CD4-positive, alpha-beta T cell treated with Interleukin-21 for 1 hour (primary cell): ENCODE measurements around the gene STK16.

Experiments used
- DNase-seq: peaks from one replicate; pipeline ENCODE4 v3.0.0-alpha.2; 2020

The STK16 gene

GRCh38 chr2:219214141-219214540 lies 31.1 kb upstream of the STK16 start:
- no peak for DNase-seq

DNA sequence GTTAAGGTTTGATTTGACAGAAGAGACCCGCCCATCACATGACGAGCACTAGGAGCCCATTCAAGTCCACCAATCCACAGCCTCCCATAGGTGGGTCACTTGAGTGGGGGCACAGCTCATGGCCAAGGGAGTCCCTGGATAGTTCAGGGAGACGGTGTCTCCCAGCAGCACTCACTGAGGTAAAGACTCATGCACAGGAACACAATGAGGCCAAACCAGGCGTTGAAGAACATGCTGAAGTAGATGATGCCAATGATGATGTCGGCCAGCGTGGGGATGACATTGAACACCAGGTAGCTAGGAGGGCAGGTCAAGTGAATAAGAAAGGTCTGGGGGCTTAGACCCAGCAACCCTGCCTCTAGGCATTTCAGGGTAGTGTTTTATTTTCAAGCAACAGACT lies 30.5 kb upstream of the STK16 start:
- no peak for DNase-seq

DNA sequence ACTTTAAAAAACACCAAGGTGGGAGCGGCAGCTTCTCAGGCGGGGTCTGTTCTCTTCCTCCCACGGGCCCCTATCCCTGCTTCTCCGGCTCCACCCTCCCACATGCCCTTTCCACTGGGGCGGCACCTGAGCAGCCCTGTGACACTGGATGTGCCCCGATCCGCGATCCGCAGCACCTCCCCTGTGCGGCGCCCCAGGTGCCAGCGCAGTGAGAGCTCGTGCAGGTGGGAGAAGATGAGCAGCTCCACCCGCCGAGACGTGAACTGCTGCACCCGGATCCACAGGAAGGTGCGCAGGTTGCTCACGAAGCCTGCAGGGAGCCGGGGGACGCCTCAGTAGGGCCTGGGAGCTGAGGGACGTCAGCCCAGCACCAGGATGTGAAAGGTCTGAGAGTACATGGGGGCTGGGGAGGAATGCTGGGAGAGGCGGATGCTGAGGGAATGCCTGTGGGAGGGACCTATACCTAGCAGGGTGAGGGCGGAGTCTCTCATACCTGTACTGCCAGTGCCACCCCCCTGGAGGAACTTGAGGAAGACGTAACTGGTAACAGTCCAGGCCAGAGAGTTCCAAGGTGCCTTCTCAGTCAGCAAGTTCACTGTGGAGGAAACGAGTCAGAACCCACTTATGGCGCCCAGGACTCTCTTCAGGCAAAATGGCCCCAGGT lies 29.3 kb upstream of the STK16 start:
- no peak for DNase-seq

DNA sequence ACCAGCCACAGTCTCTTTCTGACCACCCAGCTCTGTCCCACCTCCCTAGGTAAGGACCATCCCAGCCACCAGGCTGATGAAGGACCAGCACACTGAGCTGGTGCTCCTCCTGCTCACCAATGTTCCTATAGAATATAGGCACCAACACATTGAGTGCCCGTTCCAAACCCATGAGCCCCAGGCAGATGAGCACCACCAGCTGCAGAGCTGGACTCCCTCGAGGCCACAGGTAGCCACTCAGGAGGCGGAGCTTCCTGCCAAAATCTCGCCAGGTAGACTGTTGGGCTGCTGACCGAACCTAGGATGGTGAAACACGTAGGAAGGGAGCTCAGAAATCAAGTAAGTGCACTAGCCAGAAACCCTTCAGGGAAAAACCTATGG lies 28.8 kb upstream of the STK16 start:
- no peak for DNase-seq

DNA sequence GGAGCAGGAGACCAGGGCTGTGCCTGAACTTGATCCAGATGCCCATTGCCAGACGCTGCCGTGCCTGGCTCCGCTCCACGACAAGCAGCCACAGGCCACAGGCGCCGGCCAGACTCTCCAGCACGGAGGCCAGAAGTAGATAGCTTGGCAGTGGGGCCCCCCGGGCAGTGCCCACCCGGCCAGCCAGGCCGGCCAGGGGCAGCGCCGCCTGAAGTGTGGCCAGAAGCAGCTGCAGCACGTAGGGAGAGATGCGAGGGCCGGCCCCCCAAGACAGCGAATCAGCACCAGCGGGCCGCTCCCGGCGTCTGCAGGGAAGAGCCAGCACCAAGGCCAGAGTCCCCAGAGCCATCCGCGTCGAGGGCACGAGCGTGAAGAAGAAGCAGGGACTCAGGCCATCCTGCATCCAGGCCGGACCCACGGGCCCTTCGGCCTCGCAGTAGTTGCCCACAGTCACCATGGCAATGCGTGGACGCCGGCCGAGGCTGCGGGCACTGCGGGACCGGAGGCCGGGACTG lies 27.0 kb upstream of the STK16 start:
- peak; percentile 19 for DNase-seq

DNA sequence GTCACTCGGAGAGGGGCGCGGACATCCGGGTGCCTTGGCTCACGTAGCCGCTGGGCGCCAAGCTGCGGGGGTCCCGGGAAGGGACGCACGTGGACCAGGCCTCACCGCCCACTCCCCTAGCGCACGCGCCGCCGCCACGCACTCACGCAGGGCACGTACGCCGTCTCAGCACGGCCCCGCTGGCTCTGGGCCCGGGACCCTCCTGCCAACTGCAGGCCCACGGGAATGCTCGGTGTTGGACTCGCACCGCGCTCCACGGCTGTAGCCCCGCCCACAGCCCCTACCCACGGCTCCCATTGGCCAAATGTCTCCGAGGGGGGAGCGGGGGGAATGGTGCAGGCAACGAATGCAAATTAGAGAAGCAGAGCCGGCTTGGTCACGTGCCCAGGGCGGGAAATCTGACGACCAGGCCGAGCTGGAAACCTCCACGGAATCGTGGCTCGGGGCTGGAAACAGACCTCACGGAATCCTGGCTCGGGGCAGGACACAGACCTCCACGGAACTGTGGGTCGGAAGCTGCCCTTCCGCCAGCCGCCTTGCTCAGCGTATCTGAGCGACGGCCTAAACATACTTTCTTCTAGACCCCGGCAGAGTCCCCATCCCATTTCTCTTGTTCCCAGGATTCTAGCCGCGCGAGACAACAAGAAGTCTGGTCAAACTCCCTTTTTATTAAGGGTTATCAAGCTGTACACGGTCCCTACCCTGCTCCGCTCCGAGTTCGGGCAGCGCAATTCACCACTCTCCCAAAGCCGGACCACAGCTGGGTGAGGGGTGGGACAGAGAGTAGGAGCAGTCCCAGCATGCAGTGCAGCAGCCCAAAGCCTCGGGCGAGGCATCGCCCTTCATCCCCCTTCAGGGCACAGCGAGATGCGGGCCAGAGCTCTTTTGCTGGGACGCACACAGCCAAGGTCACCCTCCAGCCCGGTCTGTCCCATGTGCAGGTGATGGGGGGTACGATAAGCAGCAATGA lies 26.3 kb upstream of the STK16 start, which contains the start of gene ABCB6:
Gene ABCB6, minus strand, starts transcription at position 227 of the 970 bp plus-strand sequence. CDS start 285 bp downstream, outside the sequence.
- peak; percentile 90 for DNase-seq

DNA sequence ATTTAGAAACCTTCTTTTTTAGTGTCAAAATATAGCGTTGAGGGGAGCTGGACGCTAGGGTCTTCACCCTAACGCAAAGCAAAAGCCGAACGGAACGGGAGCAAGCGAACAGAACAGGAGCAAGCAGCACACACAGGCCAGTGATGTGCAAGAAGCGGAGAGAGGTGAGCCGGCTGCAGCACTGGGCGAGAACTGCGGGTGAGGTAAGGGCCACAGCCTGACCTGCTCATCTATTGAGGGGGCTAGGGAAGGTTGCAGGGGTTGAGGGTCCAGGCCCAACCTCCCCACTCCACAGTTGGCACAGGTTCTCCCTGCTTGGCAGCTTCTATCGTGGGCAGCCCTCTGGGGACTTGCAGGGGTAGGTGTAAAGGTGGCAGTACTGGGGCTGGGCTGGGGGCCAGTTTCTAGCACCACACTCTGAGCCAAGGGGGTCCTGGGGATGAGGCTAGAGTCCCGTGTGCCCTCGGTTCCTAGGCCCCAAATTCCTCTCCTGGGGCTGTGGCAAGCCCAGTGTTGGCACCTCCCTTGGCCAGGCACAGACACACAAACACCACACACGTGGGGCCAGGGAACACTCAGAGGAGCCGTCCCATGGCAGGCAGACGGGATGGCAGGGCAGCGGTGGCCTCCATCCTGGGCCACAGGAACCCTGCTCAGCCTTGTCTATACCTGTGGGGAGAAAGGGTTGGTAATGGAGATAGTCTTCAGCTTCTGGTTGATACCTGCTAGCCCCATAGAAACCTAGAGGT lies 25.3 kb upstream of the STK16 start:
- DNase-seq = no peak

DNA sequence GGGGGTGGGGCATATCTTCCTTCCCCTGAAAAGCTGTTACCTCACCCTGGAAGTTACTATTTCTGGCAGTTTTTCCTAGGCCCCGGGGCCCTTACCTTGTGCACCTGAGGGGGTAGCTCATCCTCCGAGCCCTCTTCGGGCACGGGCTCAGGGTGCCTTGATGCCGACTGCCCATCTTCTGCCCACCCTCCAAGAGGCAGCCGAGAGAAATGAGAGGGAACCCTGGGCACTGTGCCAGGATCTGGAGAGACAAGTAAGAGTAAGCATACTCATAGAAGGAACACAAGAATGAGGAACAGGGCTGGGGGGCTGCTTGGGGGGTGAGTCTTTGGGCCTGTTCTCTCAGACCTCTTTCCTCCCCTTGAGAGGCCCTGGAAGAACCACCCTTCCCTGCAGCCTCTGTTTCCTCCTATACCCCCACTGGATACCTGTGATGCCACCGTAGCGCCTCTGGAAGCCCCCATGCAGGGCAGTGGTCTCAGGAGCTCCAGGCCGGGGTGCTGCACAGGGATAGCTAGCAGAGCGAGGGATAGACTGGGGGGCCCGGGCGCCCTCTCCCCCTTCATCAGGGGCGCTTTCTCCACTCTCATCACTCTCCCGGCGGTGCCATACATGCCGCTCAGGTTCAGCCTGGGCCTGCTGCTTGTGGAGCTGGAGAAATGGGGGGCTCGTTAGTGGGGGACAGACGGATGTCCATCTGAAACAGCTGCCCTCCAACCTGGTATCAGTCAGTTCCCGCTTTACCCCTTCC lies 24.5 kb upstream of the STK16 start:
- no peak for DNase-seq

- no peak for DNase-seq
These were observed 23.2 kb upstream of the STK16 start for GRCh38 chr2:219221957-219222518.

GRCh38 chr2:219223831-219224610 lies 21.3 kb upstream of the STK16 start:
- DNase-seq = no peak

GRCh38 chr2:219225350-219225749 lies 19.9 kb upstream of the STK16 start:
- DNase-seq = no peak

- no peak for DNase-seq
These were observed 17.0 kb upstream of the STK16 start for GRCh38 chr2:219228041-219228910.

- DNase-seq = no peak
These were observed 16.4 kb upstream of the STK16 start for GRCh38 chr2:219228911-219229304.

GRCh38 chr2:219229305-219230058 lies 15.8 kb upstream of the STK16 start, which contains the start of the genes ANKZF1 and ATG9A:
ANKZF1 (plus strand) TSS chr2:219229806; CDS start chr2:219230258, 452 bp downstream.
ATG9A (minus strand) TSS chr2:219229636; CDS start chr2:219228024, 1,612 bp downstream.
- peak; percentile 99 for DNase-seq

- peak; percentile 34 for DNase-seq
These were observed 15.2 kb upstream of the STK16 start for GRCh38 chr2:219230059-219230540.

GRCh38 chr2:219234331-219234730 lies 10.9 kb upstream of the STK16 start:
- DNase-seq = no peak

DNA sequence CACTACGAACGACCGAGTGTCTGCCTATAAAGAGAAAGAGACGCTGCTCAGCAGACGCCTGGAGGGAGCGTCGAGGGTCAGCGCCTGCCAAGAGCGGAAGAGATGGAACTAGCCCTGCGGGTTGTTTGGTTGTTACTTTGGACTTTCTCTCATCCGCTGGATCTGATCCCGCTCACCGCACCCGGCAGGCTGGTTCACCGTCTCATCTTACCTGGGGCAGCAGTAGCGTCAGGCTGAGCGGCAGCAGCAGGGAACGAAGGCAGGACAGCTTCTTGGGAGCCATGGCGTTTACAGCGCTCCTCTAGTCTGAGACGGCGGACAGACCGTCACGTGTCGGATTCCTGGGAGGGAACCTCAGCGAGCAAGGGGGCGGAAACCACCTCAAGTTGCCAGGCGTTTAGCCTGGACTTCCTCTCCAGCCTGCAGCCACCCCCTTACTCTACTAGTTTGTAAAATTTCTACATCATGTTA lies 2.0 kb upstream of the STK16 start:
- no peak for DNase-seq

DNA sequence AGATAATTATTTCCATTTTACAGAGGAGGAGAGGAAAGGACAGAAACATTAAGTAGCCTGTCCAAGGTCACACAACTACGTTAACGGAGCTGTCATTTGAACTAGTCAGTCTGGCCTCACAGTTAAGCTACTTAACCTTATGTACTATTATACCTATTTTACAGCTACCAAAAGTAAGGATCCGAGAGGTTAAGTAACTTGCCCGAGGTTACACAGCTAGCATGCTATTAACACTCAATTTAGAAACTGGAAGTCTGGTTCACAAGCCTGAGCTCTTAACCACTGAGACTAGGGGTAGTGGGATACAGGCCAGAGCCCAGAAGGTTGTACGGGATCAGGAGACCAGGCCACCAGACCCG lies 511 bp upstream of the STK16 start:
- no peak for DNase-seq

DNA sequence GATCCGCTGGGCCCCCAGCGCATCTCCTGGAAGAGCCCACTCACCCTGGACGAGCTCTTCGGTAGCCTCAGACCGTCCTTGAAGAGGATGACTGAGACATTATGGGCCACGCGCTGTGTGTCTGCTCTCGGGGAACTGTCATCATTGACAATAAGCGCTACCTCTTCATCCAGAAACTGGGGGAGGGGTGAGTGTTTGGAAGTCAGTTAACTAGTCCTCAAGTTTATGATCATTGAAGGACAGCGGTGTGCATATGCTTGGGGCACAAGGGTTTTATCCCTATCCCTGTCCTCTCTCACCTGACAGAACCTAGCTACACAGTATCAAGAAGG lies 586 bp downstream of the STK16 start:
- DNase-seq = peak; percentile 28
